HG03159 (cell line): ENCODE results near the gene KIF1B.
"Not testable (repeated sequence)": the region's sequence is repeated elsewhere in the genome, so short reads cannot be mapped to it uniquely, and the experiment has no call there.

Source experiments
- ATAC-seq: cut with Tn5 transposase; IDR thresholded peaks from one replicate; pipeline ENCODE4 v1.9.1; 2021; ENCODE audit warnings: mild to moderate bottlenecking, moderate library complexity; ENCODE audit not compliant: unreplicated experiment

Gene KIF1B

GRCh38 chr1:10419351-10419750 is 209.0 kb downstream of the KIF1B start:
- ATAC-seq = no peak

DNA sequence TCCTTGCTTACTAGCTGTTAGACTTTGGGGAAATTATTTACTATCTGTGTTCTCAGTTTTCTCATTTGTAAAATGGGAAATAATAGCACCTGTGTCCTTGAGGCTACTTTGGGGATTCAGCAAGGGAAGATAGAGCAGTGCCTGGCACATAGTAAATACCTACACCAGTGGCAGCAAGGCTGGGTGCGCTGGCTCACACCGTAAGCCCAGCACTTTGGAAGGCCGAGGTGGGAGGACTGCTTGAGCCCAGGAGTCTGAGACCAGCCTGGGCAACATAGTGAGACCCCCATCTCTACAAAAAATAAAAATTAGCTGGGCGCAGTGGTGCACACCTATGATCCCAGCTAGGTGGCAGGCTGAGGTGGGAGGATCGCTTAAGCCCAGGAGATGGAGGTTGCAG is 211.3 kb downstream of the KIF1B start:
- ATAC-seq = no peak

GRCh38 chr1:10424034-10424433 is 213.7 kb downstream of the KIF1B start:
- ATAC-seq = no peak

GRCh38 chr1:10424651-10425050 is 214.3 kb downstream of the KIF1B start:
- no peak for ATAC-seq

- not testable (repeated sequence) for ATAC-seq
Observed at GRCh38 chr1:10425826-10426534, 215.6 kb downstream of the KIF1B start.

DNA sequence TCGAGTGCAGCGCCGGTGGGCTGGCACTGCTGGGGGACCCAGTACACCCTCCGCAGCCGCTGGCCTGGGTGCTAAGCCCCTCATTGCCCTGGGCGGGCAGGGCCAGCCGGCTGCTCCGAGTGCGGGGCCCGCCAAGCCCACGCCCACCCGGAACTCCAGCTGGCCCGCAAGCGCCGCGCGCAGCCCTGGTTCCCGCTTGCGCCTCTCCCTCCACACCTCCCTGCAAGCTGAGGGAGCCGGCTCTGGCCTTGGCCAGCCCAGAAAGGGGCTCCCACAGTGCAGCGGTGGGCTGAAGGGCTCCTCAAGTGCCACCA is 216.1 kb downstream of the KIF1B start:
- ATAC-seq = not testable (repeated sequence)

DNA sequence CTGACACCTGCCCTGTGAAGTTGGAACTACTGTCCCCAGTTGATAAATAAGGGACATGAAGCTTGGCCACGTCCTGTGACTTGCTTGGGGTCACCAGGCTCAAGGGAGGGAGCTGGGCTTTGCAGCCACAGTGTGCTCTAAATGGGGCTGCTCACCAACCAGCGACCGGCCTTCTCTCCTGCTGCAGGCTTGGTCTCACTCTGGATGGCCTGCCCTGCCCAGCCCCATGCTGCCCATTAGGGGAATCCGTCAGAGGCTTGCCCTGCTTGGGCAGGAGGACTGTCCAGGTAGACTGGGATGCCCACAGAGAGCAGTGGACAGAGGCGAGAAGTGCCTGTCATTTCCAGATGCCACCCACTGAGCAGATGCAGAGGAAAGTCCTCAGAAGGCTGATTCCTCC is 218.6 kb downstream of the KIF1B start:
- ATAC-seq = no peak

DNA sequence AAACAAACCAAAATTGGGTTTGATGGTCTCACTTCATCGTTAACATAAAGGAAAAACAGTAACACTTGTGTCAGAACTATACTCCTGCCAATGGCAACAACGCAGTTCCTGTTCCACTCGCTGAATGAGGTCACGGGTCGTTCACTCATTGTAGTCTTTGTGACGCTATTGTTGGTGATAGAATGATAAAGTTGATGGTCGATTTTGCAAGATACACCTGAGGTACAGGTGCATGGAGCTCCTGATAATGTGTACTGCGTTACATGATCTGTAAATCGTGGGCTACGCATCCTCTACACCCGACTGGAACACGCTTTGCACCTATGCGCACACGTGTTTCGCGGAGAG is 219.5 kb downstream of the KIF1B start:
- no peak for ATAC-seq

- ATAC-seq = peak; percentile 75
Observed at GRCh38 chr1:10430216-10431069, 220.1 kb downstream of the KIF1B start, which contains the start of gene CENPS. TSS of gene CENPS (plus strand) at chr1:10430433. CDS start at chr1:10430518, 85 bp downstream.
